NCI-H1092 (cell line): ENCODE results near the gene MISP.

Experiments
- DNase-seq: peaks from one replicate; lab custom pipeline; 2025; lab: John Stamatoyannopoulos, UW

MISP gene

GRCh38 chr19:776549-776948, 25.6 kb downstream of the MISP start:
- DNase-seq: no peak

- DNase-seq: no peak
Measured at GRCh38 chr19:778910-779653, 28.2 kb downstream of the MISP start.

- no peak for DNase-seq
Measured at GRCh38 chr19:780935-781334, 30.0 kb downstream of the MISP start.

- DNase-seq: no peak
Measured at GRCh38 chr19:781800-782184, 30.9 kb downstream of the MISP start.

- DNase-seq: no peak
Measured at GRCh38 chr19:782185-782877, 31.4 kb downstream of the MISP start.

GRCh38 chr19:782878-783668, 32.2 kb downstream of the MISP start:
- no peak for DNase-seq

GRCh38 chr19:784541-784940, 33.6 kb downstream of the MISP start:
- DNase-seq: no peak

- no peak for DNase-seq
Measured at GRCh38 chr19:787536-787935, 36.6 kb downstream of the MISP start.

- no peak for DNase-seq
Measured at GRCh38 chr19:788686-788982, 37.7 kb downstream of the MISP start.

GRCh38 chr19:788983-789700, 38.2 kb downstream of the MISP start:
- DNase-seq: no peak

GRCh38 chr19:789701-790060, 38.8 kb downstream of the MISP start:
- DNase-seq: no peak

- no peak for DNase-seq
Measured at GRCh38 chr19:791007-791566, 40.2 kb downstream of the MISP start.

GRCh38 chr19:791567-792305, 40.8 kb downstream of the MISP start:
- no peak for DNase-seq

- DNase-seq: no peak
Measured at GRCh38 chr19:792306-792885, 41.5 kb downstream of the MISP start.

GRCh38 chr19:793806-794205, 42.9 kb downstream of the MISP start:
- DNase-seq: no peak

GRCh38 chr19:795073-795611, 44.2 kb downstream of the MISP start:
- no peak for DNase-seq

- no peak for DNase-seq
Measured at GRCh38 chr19:795691-796581, 45.0 kb downstream of the MISP start.

- peak; percentile 100 for DNase-seq
Measured at GRCh38 chr19:796692-797527, 46.0 kb downstream of the MISP start, which contains the start of gene PTBP1. TSS of gene PTBP1 (plus strand) at chr19:797452. CDS start at chr19:797498, 46 bp downstream.
